ENCODE measurements around the gene TSR3. TPM values are rescaled to one million over a fixed set of nuclear protein-coding genes. Genes with fewer than 3 reads are reported as not detected.

TSR3 gene
- total RNA-seq, 1 experiment from 2014 or later, result 50.5 TPM

DNA sequence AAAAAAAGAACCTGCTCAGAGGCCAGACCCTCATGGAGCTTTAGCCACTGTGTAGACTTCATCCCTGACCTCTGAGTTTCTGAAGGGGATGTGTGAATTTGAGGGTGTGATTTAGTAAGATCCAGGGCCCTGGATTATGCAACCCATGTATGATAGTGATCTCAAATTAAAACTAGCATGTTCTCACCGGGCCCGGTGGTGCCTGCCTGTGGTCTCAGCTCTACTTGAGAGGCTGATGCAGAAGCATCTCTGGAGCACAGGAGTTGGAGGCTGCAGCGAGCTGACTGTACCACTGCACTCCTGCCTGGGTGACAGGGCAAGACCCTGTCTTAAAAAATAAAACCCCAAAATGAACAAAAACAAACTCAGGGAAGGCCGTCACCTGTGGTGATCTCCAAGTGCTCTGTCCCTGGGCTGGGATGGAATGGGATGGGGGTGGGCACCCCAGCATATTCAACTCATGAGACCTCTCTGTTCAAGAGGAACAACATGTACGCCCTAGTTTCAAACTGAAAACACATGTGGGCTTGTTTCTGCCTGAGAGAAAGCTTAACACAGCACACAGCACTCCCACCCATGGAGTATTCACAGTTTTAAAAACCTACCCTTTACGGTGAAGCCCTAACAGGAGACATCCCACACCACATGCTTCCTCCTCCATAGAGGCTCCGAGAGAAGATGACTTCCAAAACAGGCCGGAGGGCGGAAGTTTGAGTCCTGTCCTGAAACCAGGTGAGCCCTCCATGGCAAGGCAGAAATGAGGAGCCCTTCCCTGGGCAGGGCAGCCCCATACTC, 30.1 kb upstream of the TSR3 start:
- no peak overlapping the region for H3K27ac ChIP-seq
- H3K27me3 ChIP-seq, result no peaks in the 10 kb centered on the region
- no peak overlapping the region for H3K4me3 ChIP-seq
- no peaks in the 10 kb centered on the region for H3K9me3 ChIP-seq (replicated peaks)
- DNase-seq, result no peak
- H3K36me3 ChIP-seq, result no peaks in the 10 kb centered on the region
- no peaks in the 10 kb centered on the region for H3K4me1 ChIP-seq

GRCh38 chr16:1380195-1380594, 28.5 kb upstream of the TSR3 start:
- Histone ChIP-seq H3K27ac (no peak overlapping the region), H3K9me3 (replicated peaks) (no peaks in the 10 kb centered on the region), H3K36me3 (no peaks in the 10 kb centered on the region), H3K27me3 (no peaks in the 10 kb centered on the region), H3K4me3 (no peak overlapping the region), H3K4me1 (peaks cover 7% of the 10 kb centered on the region)
- DNase-seq, result no peak

DNA sequence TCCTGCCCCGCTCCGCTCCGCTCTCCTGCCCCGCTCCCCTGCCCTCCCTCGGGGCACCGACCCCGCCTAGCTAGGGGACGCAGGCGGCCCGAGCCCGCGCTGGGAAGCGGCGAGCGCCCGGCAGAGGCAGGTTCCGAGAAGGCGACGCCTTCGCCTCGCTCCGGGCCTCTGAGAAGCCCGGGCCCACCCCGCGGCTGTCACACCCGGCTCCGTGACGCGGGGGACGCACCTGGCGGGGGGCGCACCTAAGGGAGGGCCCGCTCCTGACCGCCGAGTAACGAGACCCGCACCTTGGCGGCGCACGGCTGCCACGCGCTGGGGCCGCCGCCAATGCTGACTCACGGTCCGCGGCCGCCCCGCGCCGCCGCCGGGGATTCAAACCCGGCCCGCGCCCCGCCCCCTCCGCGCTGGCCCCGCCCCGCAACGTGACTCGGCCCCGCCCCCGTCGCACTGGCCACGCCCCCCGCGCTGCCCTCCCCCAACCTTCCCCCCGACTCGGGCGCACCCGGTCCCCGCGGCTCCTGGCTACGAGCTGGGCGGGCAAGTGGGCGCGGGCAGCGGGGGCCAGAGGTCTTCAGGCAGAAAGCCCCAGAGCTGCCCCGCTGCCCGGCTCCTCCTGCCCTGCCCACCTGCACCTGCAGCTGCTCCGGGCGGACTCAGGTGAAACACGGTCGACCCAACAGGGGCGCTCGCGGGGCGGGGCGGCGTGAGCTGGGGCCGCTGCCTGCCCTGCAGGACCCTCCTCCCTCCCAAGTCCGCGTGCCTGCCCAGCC, 27.8 kb upstream of the TSR3 start:
- no peaks in the 10 kb centered on the region for H3K36me3 ChIP-seq
- no peaks in the 10 kb centered on the region for H3K27me3 ChIP-seq
- H3K27ac ChIP-seq, result no peak overlapping the region
- H3K4me3 ChIP-seq, result no peak overlapping the region
- DNase-seq, result no peak
- peaks cover 10% of the 10 kb centered on the region for H3K4me1 ChIP-seq
- no peaks in the 10 kb centered on the region for H3K9me3 ChIP-seq (replicated peaks)

- no peak overlapping the region for H3K27ac ChIP-seq
- H3K4me1 ChIP-seq, result peaks cover 13% of the 10 kb centered on the region
- DNase-seq, result no peak
- no peaks in the 10 kb centered on the region for H3K27me3 ChIP-seq
- H3K36me3 ChIP-seq, result no peaks in the 10 kb centered on the region
- no peak overlapping the region for H3K4me3 ChIP-seq
- no peaks in the 10 kb centered on the region for H3K9me3 ChIP-seq (replicated peaks)
Observed at GRCh38 chr16:1378804-1379303, 27.2 kb upstream of the TSR3 start.

DNA sequence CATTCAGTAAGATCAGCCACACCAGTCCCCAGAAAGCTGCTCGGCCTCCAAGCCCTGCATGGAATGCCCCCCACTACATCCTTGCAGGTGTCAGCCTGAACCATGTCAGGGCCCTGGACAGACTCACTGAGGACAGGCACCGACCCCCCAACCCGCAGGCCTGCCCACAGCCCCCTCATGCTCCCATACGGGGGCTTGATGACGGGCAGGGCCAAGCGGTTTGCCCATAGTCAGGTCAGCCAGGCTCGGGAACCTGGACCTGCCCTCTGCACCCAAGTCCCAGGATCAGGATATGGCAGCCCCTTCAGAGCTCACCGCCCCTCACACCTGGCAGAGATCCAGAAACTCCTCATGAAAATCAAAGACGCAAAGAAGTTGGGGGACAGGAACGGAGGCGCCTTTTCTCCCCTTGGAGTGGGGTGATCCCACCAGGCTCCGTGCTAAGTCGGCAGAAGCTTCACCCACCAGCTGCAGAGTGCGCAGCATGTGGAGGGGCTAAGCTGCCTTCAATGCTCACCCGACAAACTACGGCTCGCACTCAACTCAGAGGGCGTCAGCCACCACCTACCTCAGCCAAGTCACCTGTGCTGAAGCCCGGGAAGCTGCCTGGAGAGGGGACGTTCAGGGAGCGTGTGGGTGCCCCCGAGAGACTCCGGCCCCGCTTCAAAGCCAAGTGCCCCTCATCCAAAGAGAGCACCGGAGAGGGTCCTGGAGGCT, 26.6 kb upstream of the TSR3 start:
- H3K27me3 ChIP-seq, result no peaks in the 10 kb centered on the region
- no peak overlapping the region for H3K4me3 ChIP-seq
- peaks cover 13% of the 10 kb centered on the region for H3K4me1 ChIP-seq
- no peaks in the 10 kb centered on the region for H3K36me3 ChIP-seq
- no peaks in the 10 kb centered on the region for H3K9me3 ChIP-seq (replicated peaks)
- DNase-seq, result no peak
- no peak overlapping the region for H3K27ac ChIP-seq

DNA sequence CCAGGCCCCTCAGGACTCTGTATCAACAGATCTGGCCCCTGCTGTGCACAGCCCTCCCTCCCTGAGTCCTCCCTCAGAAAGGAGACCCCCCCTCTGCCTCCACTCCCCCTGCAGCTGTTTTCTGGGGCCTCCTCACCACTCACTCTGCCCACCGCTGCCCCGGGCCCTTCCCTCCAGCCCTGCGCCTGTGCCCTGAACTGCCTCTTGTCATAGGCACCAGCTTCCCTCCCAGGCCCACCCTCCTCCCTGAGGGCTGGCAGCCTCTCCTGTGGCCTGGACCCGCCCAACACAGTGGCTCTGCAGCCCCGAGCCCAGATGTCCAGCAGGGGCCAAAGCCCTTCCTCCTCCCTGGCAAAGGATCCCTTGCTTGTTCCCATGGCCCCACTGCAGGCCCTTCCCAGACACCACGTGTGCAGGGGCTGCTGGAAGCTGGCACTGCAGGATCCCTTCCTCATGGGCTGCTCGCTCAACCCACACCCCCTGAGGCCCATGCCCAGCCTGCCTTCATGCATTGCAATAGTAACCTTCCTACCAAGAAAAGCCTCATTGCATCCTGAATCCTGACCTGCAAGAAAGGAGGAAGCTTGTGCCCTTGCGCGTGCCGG, 25.8 kb upstream of the TSR3 start:
- Histone ChIP-seq H3K4me3 (no peak overlapping the region), H3K4me1 (peaks cover 14% of the 10 kb centered on the region), H3K27ac (no peak overlapping the region), H3K27me3 (no peaks in the 10 kb centered on the region), H3K36me3 (no peaks in the 10 kb centered on the region), H3K9me3 (replicated peaks) (no peaks in the 10 kb centered on the region)
- no peak for DNase-seq

GRCh38 chr16:1375741-1376410, 24.2 kb upstream of the TSR3 start:
- no peaks in the 10 kb centered on the region for H3K36me3 ChIP-seq
- DNase-seq, result peak; percentile 42 to 48
- no peaks in the 10 kb centered on the region for H3K9me3 ChIP-seq (replicated peaks)
- H3K27me3 ChIP-seq, result no peaks in the 10 kb centered on the region
- peaks cover 18% of the 10 kb centered on the region for H3K4me1 ChIP-seq
- peak overlapping the region; percentile 31 for H3K4me3 ChIP-seq
- H3K27ac ChIP-seq, result peak overlapping the region; percentile 96

GRCh38 chr16:1375298-1375640, 23.6 kb upstream of the TSR3 start:
- peak in 1 of 2 experiments; percentile 70 for DNase-seq
- Histone ChIP-seq H3K27ac (peak overlapping the region; percentile 96), H3K9me3 (replicated peaks) (no peaks in the 10 kb centered on the region), H3K27me3 (no peaks in the 10 kb centered on the region), H3K4me3 (peak overlapping the region; percentile 31), H3K4me1 (peaks cover 18% of the 10 kb centered on the region), H3K36me3 (no peaks in the 10 kb centered on the region)

DNA sequence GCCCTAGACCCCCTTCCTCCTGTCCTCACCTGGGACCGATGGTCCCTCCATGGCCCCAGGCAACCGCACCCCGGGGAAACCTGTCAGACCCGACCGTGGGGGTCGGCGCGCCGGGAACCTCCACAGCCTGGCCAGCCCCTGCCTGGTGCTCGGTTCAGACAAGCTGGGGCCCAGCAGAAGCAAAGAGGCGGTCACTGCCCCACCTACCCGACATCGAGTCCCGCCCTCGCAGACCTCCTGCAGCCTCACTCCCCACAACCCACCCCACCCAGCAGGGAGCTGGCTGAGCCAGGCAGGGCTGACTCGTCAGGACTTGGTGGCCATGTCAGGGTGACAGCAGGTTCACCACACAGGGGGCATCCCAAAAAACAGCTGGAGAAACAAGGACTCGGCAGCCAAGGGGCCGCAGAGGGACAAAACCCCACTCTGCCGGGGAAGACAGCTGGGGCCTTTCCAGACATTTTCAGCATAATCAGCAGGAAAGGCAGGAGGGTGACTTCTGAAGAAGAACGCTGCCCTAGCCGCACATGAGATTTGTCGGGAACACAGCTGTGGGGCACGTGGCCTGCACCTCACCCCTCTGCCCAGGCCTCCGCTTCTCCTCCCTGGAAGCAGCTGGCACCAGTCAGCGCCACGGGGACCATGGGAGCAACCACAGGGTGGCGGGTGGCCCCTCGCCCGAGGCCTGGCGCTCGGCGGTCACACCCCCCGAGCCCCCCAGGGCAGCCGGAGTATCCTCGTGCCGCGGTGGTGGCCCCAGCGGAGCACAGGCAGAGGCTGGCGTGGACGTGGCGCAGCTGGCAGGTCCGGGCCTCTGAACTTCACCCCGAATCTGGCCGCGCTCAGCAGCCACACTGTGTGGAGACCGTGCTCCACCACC, 23.0 kb upstream of the TSR3 start:
- H3K4me3 ChIP-seq, result peak overlapping the region; percentile 31
- no peaks in the 10 kb centered on the region for H3K9me3 ChIP-seq (replicated peaks)
- H3K4me1 ChIP-seq, result peaks cover 18% of the 10 kb centered on the region
- peak; percentile 97 to 98 for DNase-seq
- H3K36me3 ChIP-seq, result no peaks in the 10 kb centered on the region
- H3K27me3 ChIP-seq, result no peaks in the 10 kb centered on the region
- H3K27ac ChIP-seq, result peak overlapping the region; percentile 96

GRCh38 chr16:1372292-1372950, 20.7 kb upstream of the TSR3 start:
- Histone ChIP-seq H3K36me3 (no peaks in the 10 kb centered on the region), H3K9me3 (replicated peaks) (no peaks in the 10 kb centered on the region), H3K4me1 (peaks cover 18% of the 10 kb centered on the region), H3K4me3 (no peak overlapping the region), H3K27ac (peak overlapping the region; percentile 38; the same call in 1 of the 2 replicates), H3K27me3 (no peaks in the 10 kb centered on the region)
- DNase-seq, result peak; percentile 37 to 47

DNA sequence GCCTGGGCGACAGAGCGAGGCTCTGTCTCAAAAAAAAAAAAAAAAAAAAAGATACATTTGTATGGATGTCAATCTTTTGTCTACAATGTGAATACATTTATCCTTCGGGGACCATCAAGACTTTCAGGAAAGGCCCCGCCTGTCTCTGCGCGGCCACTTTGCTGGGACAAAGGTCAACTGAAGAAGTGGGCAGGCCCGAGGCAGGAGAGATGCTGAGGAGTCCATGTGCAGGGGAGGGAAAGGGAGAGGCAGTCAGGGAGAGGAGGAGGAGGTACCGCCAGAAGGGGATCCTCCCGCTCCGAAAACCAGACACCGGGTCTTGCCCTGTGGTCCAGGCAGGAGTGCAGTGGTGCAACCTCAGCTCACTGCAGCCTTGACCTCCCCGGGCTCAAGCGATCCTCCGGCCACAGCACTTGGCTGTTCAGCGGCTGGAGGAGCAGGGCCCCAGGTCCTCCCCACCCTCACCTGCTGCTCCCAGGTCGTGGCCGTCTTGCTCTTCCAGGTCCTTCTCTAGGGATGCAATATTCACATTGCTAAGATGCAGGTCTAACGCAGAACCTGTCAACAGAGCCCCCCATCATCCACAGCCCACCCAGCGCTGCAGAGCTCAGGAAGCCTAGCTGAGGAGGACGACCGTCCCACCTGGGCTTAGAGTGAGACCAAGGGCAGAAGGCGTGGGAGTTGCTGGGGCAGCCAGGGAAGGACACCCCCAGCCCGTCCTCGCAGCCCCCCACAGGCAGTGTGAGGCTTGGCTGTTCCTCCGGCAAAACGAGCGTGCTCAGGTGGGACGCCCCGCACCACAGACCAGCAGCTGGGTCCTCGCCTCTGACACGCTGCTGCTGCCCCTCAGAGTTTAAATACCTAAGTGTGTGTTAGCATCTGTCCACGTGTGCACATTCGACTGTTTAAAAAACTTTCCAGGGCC, 19.6 kb upstream of the TSR3 start:
- DNase-seq, result no peak
- H3K27ac ChIP-seq, result no peak overlapping the region
- no peaks in the 10 kb centered on the region for H3K9me3 ChIP-seq (replicated peaks)
- peaks cover 18% of the 10 kb centered on the region for H3K4me1 ChIP-seq
- H3K36me3 ChIP-seq, result no peaks in the 10 kb centered on the region
- H3K27me3 ChIP-seq, result no peaks in the 10 kb centered on the region
- H3K4me3 ChIP-seq, result no peak overlapping the region

DNA sequence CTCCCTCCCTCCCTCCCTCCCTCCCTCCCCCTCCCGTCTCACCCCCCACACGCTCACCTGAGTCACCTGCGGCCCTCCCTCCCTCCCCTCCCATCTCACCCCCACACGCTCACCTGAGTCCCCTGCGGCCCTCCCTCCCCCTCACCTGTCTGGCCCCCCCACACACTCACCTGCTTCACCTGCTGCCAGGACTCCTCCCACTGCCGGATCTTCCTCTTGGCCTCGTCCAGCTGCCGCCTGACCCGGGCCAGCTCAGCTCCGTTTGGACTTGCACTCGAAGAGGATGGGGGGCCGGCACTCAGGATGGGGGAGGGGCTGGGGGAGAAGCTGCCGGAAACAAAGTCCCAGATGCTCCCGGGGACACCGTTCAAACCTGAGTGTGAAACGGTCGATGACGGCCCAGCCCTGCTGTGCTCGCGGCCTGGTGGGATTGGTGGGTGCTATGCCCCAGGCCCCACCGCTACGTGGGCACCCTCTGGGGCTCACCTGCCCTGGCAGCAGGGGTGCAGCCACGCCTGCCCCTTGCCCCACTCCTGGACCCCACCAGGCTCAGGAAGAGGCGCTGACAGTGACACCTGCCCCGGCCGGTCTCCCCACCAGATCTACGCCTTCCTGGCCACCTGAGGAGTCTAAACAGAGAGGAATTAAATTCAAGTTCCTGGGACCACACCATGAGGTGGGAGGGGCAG, 16.0 kb upstream of the TSR3 start:
- no peak overlapping the region for H3K4me3 ChIP-seq
- DNase-seq, result no peak
- peaks cover 14% of the 10 kb centered on the region for H3K36me3 ChIP-seq
- no peaks in the 10 kb centered on the region for H3K27me3 ChIP-seq
- no peak overlapping the region for H3K27ac ChIP-seq
- no peaks in the 10 kb centered on the region for H3K9me3 ChIP-seq (replicated peaks)
- H3K4me1 ChIP-seq, result peaks cover 12% of the 10 kb centered on the region

Measured in SJCRH30 (cell line).